Heart right ventricle (tissue), 16 donors: ENCODE results near the gene NR1I3. TPM values are rescaled to one million over a fixed set of nuclear protein-coding genes. Genes with fewer than 3 reads are reported as not detected.
"Not testable (repeated sequence)": the region's sequence is repeated elsewhere in the genome, so short reads cannot be mapped to it uniquely, and the experiment has no call there.

Experiments
- ATAC-seq, 8 donors: fragments of 200-7000 bp; cut with Tn5 transposase; one replicate each; pipeline ENCODE4 v1.9.1; 2020; ENCODE audit warnings: mild to moderate bottlenecking in 8 of 8, moderate library complexity in 8 of 8, moderate number of reproducible peaks in 1 of 8
- DNase-seq, 2 donors: peaks; one replicate each; pipeline ENCODE4 v3.0.0-alpha.2; 2020
- H3K27ac ChIP-seq, 10 donors: fragments of 200-600 bp; sonication (generic) in 2 of 10; one replicate each; pipeline versions ENCODE4 v1.5.0 to v1.8.0; 2020 to 2022; ENCODE audit warnings: mild to moderate bottlenecking in 3 of 10
- H3K27me3 ChIP-seq, 7 donors: fragments of 200-600 bp; one replicate each; pipeline ENCODE4 v1.8.0; 2021 to 2022; ENCODE audit warnings: mild to moderate bottlenecking in 2 of 7
- H3K36me3 ChIP-seq, 9 donors: fragments of 200-600 bp; sonication (generic) in 1 of 9; one replicate each; pipeline versions ENCODE4 v1.5.0 to v1.8.0; 2020 to 2022; ENCODE audit warnings: mild to moderate bottlenecking in 2 of 9
- H3K4me1 ChIP-seq, 9 donors: fragments of 200-600 bp; sonication (generic) in 1 of 9; one replicate each; pipeline versions ENCODE4 v1.5.0 to v1.8.0; 2020 to 2022; ENCODE audit warnings: mild to moderate bottlenecking in 4 of 9
- H3K4me3 ChIP-seq, 10 donors: fragments of 200-600 bp; sonication (generic) in 2 of 10; one replicate each; pipeline versions ENCODE4 v1.5.0 to v1.8.0; 2020 to 2022; ENCODE audit warnings: mild to moderate bottlenecking in 7 of 10, moderate library complexity in 2 of 10
- H3K9me3 ChIP-seq, 11 donors: fragments of 200-600 bp in 10 of 11; sonication (generic) in 2 of 11; one replicate each; pipeline versions ENCODE4 v1.5.0 to v1.8.0; 2013 to 2022; ENCODE audit warnings: mild to moderate bottlenecking in 2 of 11, control low read depth in 1 of 11, moderate library complexity in 1 of 11
- WGBS, 2 donors: extraction: QIAGEN DNeasy Blood & Tissue Kit; methylation state at CpG; one replicate each; pipeline ENCODE4 v1.1.7; 2013; ENCODE audit warnings: inconsistent platforms in 1 of 2; 5-methylcytosine and 5-hydroxymethylcytosine counted together
- intact Hi-C, 10 donors: fragments of 100-400 bp; cut with DNase I; formaldehyde crosslinking; loops; one replicate each; pipeline versions ENCODE4 v1.11.1 to v1.14.2; 2022
- polyA plus RNA-seq, 2 donors: library from polyadenylated mRNA; stranded (reverse); fragments of 200-250 nt; gene quantifications; one replicate each; pipeline ENCODE4 v1.2.3, GENCODE V29; 2013
- total RNA-seq, 10 donors: library from RNA; stranded (reverse); fragmentation: NEBNext Ultra II Directional in 3 of 10; extraction: Animal tissue kit (Norgen Biotek cat#: 25700) in 3 of 10; gene quantifications; one replicate each; pipeline versions ENCODE4 v1.2.1 to v1.2.4, GENCODE V29; 2021 to 2023
- TF ChIP-seq, protein P1 (sequence below), 9 donors: fragments of 200-600 bp; sonication (generic) in 2 of 9; IDR thresholded peaks; one replicate each; pipeline versions ENCODE4 v1.5.0 to v1.8.0; 2021 to 2022; ENCODE audit warnings: antibody characterized with exemption in 9 of 9, mild to moderate bottlenecking in 5 of 9, moderate library complexity in 1 of 9
- donor health status: Arrhythmogenic right ventricular cardiomyopathy.
- donor health status: ischemic (EF 13 %, LVEDD 7.1; RV severe dilation, severe dysfunction).
- donor health status: healthy with polysubstance abuse.
- donor health status: DM: no; HTN: yes; CAD: no.
- donor health status: DM: no; HTN: no; CAD: no.
- donor health status: ischemic (EF 25% LVEDD 6.9; RV normal size, moderate dysfunction).
- donor health status: ischemic (EF 25% LVEDD 5.7; RV mildly dilated, moderate dysfunction).
- donor health status: healthy.
- donor health status: DM: yes; HTN: yes; CAD: no.
- donor health status: Ischemic cardiomyopathy.
- donor health status: ischemic (EF 35%, LVEDD 5.7; RV mildly dilated, moderate dysfunction).
- donor health status: nonischemic (EF 11% LVEDD 7.7; RV severe dilation, severe dysfunction).
- donor health status: DM: yes; HTN: yes; CAD: no.
- donor health status: PGD.
- donor health status: ischemic (EF 29% LVEDD 5.4; RV normal size, mild dysfunction).
- donor health status: nonischemic (EF 23%, LVEDD 6.1; RV moderate dilation, normal function).

The NR1I3 gene
- total and polyA plus RNA-seq, 12 donors: 0.10 TPM; not detected in 11

DNA sequence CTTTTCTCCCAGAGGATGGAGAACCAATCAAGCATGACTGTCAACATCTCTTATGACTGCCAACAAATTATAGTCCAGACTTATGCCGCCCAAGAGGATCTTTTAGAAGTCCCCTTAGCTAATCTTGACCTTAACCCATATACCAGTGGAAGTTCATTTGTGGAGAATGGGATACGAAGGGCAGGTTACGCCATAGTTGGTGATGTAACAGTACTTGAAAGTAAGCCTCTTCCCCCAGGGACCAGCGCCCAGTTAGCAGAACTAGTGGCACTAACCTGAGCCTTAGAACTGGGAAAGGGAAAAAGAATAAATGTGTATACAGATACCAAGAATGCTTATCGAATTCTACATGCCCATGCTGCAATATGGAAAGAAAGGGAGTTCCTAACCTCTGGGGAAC is 17.3 kb upstream of the NR1I3 start:
- H3K27ac ChIP-seq, H3K4me3 ChIP-seq, H3K36me3 ChIP-seq, DNase-seq, intact Hi-C loops, ATAC-seq: not testable (repeated sequence)
- Histone ChIP-seq H3K9me3 (peaks cover 0 to 31% (median 13%) of the 10 kb centered on the region in 11 donors), H3K4me1 (peaks cover 0 to 12% (median 8%) of the 10 kb centered on the region in 9 donors), H3K27me3 (peaks cover 0 to 38% (median 35%) of the 10 kb centered on the region in 7 donors)
- WGBS, 2 donors: 81 to 83% methylated on average over 5 of the region's 5 CpGs

DNA sequence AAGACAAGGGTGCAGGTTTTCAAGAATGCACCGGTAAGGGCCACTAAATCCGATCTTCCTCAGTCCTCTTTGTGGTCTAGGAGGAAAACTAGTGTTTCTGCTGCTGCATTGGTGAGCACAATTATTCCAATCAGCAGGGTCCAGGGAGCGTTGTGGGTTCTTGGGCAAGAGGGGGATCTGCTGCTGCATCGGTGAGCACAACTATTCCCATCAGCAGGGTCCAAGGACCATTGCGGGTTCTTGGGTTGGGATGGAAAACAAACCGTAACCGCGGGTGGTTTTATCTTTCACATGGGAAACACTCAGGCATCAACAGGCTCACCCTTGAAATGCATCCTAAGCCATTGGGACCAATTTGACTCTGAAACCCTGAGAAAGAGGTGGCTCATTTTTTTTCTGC is 13.6 kb upstream of the NR1I3 start:
- H3K27me3 ChIP-seq: peaks cover 0 to under 1% (median 0%) of the 10 kb centered on the region in 7 donors
- intact Hi-C loops: no loop called here
- no peaks in the 10 kb centered on the region for H3K4me1 ChIP-seq
- no peak for DNase-seq
- no peaks in the 10 kb centered on the region for H3K36me3 ChIP-seq
- H3K27ac ChIP-seq: no peak overlapping the region
- TF ChIP-seq, protein P1, sequence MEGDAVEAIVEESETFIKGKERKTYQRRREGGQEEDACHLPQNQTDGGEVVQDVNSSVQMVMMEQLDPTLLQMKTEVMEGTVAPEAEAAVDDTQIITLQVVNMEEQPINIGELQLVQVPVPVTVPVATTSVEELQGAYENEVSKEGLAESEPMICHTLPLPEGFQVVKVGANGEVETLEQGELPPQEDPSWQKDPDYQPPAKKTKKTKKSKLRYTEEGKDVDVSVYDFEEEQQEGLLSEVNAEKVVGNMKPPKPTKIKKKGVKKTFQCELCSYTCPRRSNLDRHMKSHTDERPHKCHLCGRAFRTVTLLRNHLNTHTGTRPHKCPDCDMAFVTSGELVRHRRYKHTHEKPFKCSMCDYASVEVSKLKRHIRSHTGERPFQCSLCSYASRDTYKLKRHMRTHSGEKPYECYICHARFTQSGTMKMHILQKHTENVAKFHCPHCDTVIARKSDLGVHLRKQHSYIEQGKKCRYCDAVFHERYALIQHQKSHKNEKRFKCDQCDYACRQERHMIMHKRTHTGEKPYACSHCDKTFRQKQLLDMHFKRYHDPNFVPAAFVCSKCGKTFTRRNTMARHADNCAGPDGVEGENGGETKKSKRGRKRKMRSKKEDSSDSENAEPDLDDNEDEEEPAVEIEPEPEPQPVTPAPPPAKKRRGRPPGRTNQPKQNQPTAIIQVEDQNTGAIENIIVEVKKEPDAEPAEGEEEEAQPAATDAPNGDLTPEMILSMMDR (IDR thresholded peaks at IDR 0.05): no peak
- peaks cover 0 to 22% (median 5%) of the 10 kb centered on the region in 11 donors for H3K9me3 ChIP-seq
- WGBS, 2 donors: 95 to 96% methylated on average over 8 of the region's 8 CpGs
- no peak overlapping the region for H3K4me3 ChIP-seq
- no peak for ATAC-seq

DNA sequence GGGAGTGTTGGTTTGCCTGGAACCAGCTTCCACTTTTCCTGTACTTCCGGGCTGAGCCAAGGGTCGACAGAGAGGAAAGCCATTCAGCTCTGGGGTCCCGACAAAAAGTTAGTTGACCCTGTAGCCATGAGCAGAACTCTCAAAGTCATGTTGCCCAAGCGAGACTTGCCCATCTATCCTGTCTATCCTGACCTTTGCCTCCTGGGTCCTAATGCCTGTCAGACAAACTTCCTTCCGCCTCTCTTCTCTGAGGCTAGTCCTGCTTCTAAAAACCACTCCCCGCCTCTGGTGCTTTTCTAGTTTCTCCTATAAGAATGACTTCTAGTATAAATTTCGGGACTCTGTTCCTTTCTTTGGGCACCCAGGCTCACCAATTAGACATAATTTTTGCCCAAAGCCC is 12.8 kb upstream of the NR1I3 start:
- Histone ChIP-seq H3K27ac (no peak overlapping the region), H3K4me3 (no peak overlapping the region), H3K4me1 (no peaks in the 10 kb centered on the region), H3K36me3 (no peaks in the 10 kb centered on the region), H3K27me3 (no peaks in the 10 kb centered on the region), H3K9me3 (peaks cover 0 to 16% (median 4%) of the 10 kb centered on the region in 11 donors)
- WGBS, 2 donors: 73 to 87% methylated on average over 7 of the region's 7 CpGs
- TF ChIP-seq, protein P1 (IDR thresholded peaks at IDR 0.05): no peak
- DNase-seq: no peak
- ATAC-seq: no peak
- intact Hi-C loops: no loop called here

DNA sequence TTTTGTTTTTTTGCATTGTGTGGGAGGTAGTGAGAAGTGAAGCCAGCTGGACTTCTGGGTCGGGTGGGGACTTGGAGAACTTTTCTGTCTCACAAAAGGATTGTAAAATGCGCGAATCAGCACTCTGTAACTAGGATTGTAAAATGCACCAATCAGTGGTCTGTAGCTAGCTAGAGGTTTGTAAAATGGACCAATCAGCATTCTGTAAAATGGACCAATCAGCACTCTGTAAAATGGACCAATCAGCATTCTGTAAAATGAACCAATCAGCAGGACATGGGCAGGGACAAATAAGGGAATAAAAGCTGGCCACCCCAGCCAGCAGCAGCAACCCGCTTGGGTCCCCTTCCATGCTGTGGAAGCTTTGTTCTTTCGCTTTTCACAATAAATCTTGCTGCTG is 12.1 kb upstream of the NR1I3 start:
- ATAC-seq, DNase-seq, H3K27ac ChIP-seq, H3K36me3 ChIP-seq, intact Hi-C loops, H3K4me1 ChIP-seq, H3K27me3 ChIP-seq, H3K4me3 ChIP-seq: not testable (repeated sequence)
- H3K9me3 ChIP-seq: peaks cover 0 to 16% (median 4%) of the 10 kb centered on the region in 11 donors
- 74 to 80% methylated on average over 5 of the region's 5 CpGs for WGBS, 2 donors

DNA sequence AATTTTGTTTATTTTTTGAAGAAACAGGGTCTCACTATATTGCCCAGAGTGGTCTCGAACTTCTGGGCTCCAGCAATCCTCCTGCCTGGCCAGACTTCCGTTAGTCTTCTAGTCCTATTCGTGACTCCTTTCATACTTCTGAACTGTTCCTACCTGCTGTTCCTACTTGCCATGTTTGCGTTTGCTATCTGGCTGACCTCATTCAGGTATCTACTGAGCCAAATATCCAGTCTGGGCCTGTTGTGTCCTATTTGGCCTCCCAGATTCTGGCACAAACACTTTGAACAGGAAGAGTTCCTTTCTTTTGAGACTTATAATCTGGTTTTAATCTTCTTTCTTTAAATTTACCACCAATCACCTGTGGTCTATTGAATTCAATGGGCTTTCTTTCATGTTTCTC is 6.9 kb upstream of the NR1I3 start:
- H3K4me1 ChIP-seq: no peaks in the 10 kb centered on the region
- WGBS, 2 donors: 80 to 90% methylated on average over 4 of the region's 4 CpGs
- no peaks in the 10 kb centered on the region for H3K27me3 ChIP-seq
- no peaks in the 10 kb centered on the region for H3K9me3 ChIP-seq
- TF ChIP-seq, protein P1 (IDR thresholded peaks at IDR 0.05): no peak
- intact Hi-C loops: no loop called here
- H3K27ac ChIP-seq: no peak overlapping the region
- H3K4me3 ChIP-seq: no peak overlapping the region
- DNase-seq: no peak
- no peaks in the 10 kb centered on the region for H3K36me3 ChIP-seq
- no peak for ATAC-seq
